MCF 10A (cell line): ENCODE results near the gene RIMS1. TPM values are rescaled to one million over a fixed set of nuclear protein-coding genes. Genes with fewer than 3 reads are reported as not detected.

Experiments
- BruUV-seq: library from RNA; stranded (reverse); fragments of 400-500 nt; replicated peaks from 2 replicates; lab custom pipeline; 2021; lab: Mats Ljungman, UMichigan
- CTCF ChIA-PET: fragments of 300-600 bp; sonication (Branson Sonifier 250); formaldehyde crosslinking; extraction: SDS; loops from one replicate; lab custom pipeline; 2021; ENCODE audit warnings: antibody characterized with exemption, inconsistent platforms; lab: Yijun Ruan, JAX
- POLR2A ChIA-PET: fragments of 300-600, 350-650 bp; sonication (Branson Sonifier 250); formaldehyde crosslinking; extraction: SDS; loops from one replicate; lab custom pipeline; 2020; ENCODE audit warnings: antibody characterized with exemption, inconsistent platforms; lab: Yijun Ruan, JAX
- DNase-seq: peaks from one replicate; pipeline ENCODE4 v3.0.0-alpha.2; 2018; ENCODE audit not compliant: unreplicated experiment
- H3K27ac Mint-ChIP-seq: one replicate; pipeline ENCODE4 v1.8.0; 2022; ENCODE audit warnings: mild to moderate bottlenecking, low read depth, mixed read lengths; ENCODE audit not compliant: unreplicated experiment
- H3K27me3 Mint-ChIP-seq: one replicate; pipeline ENCODE4 v1.8.0; 2022; ENCODE audit warnings: mixed read lengths; ENCODE audit not compliant: insufficient read depth, unreplicated experiment
- H3K36me3 Mint-ChIP-seq: one replicate; pipeline ENCODE4 v1.8.0; 2022; ENCODE audit warnings: mild to moderate bottlenecking, moderate library complexity, mixed read lengths; ENCODE audit not compliant: insufficient read depth, unreplicated experiment
- H3K4me1 Mint-ChIP-seq: one replicate; pipeline ENCODE4 v1.8.0; 2022; ENCODE audit warnings: mixed read lengths; ENCODE audit not compliant: insufficient read depth, unreplicated experiment
- H3K4me3 Mint-ChIP-seq: one replicate; pipeline ENCODE4 v1.8.0; 2022; ENCODE audit warnings: mild to moderate bottlenecking, moderate library complexity, mixed read lengths; ENCODE audit not compliant: unreplicated experiment
- H3K9me3 Mint-ChIP-seq: one replicate; pipeline ENCODE4 v1.8.0; 2022; ENCODE audit warnings: mixed read lengths; ENCODE audit not compliant: unreplicated experiment
- CTCF ChIP-seq: fragments of 200-600 bp; IDR thresholded peaks from one replicate; pipeline ENCODE4 v1.8.0; 2022; ENCODE audit warnings: antibody characterized with exemption, mild to moderate bottlenecking; ENCODE audit not compliant: unreplicated experiment
- intact Hi-C: fragments of 100-400 bp; cut with micrococcal nuclease; formaldehyde crosslinking; loops from 2 replicates; pipeline ENCODE4 v1.14.1; 2022
- total RNA-seq: library from RNA; stranded (reverse); gene quantifications from 2 replicates; pipeline ENCODE4 v1.2.3, GENCODE V29; 2022

RIMS1 gene
- total RNA-seq, 1 experiment from 2014 or later, result not detected

GRCh38 chr6:72248621-72249020 lies 362.3 kb downstream of the RIMS1 start:
- no peak for TF ChIP-seq CTCF
- CTCF ChIA-PET, result no interaction called here
- H3K27ac Mint-ChIP-seq, result no peak overlapping the region
- H3K9me3 Mint-ChIP-seq, result no peaks in the 10 kb centered on the region
- intact Hi-C loops, result no loop called here
- DNase-seq, result no peak
- H3K36me3 Mint-ChIP-seq, result no peaks in the 10 kb centered on the region
- no TSS peak for BruUV-seq
- POLR2A ChIA-PET, result no interaction called here
- H3K4me3 Mint-ChIP-seq, result no peak overlapping the region
- no peaks in the 10 kb centered on the region for H3K4me1 Mint-ChIP-seq
- H3K27me3 Mint-ChIP-seq, result peaks cover 68% of the 10 kb centered on the region

GRCh38 chr6:72250664-72251063 lies 364.3 kb downstream of the RIMS1 start:
- BruUV-seq, result no TSS peak
- Mint-ChIP-seq H3K4me1 (no peaks in the 10 kb centered on the region), H3K36me3 (no peaks in the 10 kb centered on the region), H3K4me3 (no peak overlapping the region), H3K27me3 (peaks cover 76% of the 10 kb centered on the region), H3K9me3 (no peaks in the 10 kb centered on the region), H3K27ac (no peak overlapping the region)
- POLR2A ChIA-PET, result no interaction called here
- no peak for TF ChIP-seq CTCF
- CTCF ChIA-PET, result no interaction called here
- intact Hi-C loops, result no loop called here
- no peak for DNase-seq

- H3K27ac Mint-ChIP-seq, result no peak overlapping the region
- ChIA-PET POLR2A (no interaction called here), CTCF (no interaction called here)
- H3K27me3 Mint-ChIP-seq, result peaks cover 69% of the 10 kb centered on the region
- H3K4me3 Mint-ChIP-seq, result no peak overlapping the region
- BruUV-seq, result no TSS peak
- no peak for DNase-seq
- no peak for TF ChIP-seq CTCF
- H3K4me1 Mint-ChIP-seq, result no peaks in the 10 kb centered on the region
- H3K9me3 Mint-ChIP-seq, result no peaks in the 10 kb centered on the region
- no peaks in the 10 kb centered on the region for H3K36me3 Mint-ChIP-seq
- intact Hi-C loops, result no loop called here
These were observed 374.1 kb downstream of the RIMS1 start for GRCh38 chr6:72260489-72260888.

GRCh38 chr6:72261554-72261953 lies 375.2 kb downstream of the RIMS1 start:
- no peak for TF ChIP-seq CTCF
- POLR2A ChIA-PET, result no interaction called here
- Mint-ChIP-seq H3K4me3 (no peak overlapping the region), H3K27ac (no peak overlapping the region), H3K27me3 (peaks cover 77% of the 10 kb centered on the region), H3K36me3 (no peaks in the 10 kb centered on the region), H3K9me3 (no peaks in the 10 kb centered on the region), H3K4me1 (no peaks in the 10 kb centered on the region)
- intact Hi-C loops, result no loop called here
- CTCF ChIA-PET, result no interaction called here
- no peak for DNase-seq
- BruUV-seq, result no TSS peak
